RCC 7860 (cell line): Measurements from ENCODE around the gene SMARCD3.

Source experiments
- DNase-seq: peaks from one replicate; pipeline ENCODE4 v3.0.0-alpha.2; 2015; ENCODE audit warnings: low spot score
- FAIRE-seq: peaks from 2 replicates; lab custom pipeline; 2012; peaks lifted over from hg19 to GRCh38; lab: Jason Lieb, UNC

The SMARCD3 gene

DNA sequence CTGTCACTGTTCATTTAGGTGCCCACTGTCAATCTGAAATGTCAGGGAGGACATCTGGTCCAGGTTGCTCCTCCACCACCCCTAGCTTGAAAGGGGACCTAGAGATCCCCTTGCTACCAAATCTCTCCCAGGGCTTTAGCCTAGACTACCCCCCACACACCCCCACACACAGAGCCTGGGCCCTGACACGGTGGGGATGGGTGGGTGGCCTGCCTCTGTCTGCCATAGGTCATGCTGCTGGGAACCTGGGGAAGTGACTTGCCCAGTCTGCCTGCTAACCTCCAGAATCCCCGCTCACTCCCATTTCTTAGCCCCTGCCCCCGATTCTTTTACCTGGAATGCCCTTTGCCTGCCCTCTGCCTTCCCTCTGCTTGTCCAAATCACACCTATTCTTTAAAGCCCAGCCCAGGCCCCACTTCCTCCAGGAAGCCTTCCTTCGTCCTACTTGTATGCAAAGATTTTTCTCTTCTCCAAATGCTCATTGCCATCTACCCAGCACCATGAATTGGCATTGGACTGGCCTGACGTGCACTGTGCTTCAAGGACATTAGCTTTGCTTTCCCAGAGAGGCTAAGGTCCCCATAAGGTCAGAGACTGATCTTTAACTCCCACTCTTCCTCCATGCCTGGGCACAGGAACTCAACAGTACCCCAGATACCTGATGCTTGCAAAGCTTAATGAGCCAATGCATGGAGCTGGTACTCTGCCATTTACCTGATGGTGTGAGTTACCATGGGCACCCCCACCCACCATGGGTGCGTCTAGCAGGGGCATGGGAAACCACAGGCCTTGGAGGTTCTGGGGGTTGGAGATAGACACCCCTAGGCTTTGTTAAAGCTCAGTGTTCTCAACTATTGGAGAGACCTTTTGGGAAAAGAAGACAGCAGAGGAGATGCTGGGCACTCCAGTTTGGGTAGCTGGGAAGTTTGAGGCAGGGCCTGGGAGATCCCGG, 2.0 kb upstream of the SMARCD3 start:
- no peak for FAIRE-seq
- DNase-seq, result no peak

DNA sequence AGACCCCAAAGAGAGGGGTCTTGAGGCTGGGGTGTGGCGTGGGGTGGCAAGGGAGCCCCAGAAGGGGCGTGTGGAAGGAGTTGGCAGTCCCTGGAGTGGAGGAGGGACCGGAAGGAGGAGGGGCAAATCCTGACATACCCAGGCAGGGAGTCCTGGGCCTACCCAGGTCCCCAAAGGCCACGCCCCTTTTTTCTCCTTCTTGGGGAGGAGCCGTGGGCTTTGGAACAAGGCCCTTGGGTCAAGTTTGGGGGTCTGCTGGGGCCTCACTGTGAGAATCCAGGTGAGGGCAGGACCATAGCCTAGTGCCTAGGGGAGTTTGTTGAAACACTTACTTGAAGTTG, 1.2 kb upstream of the SMARCD3 start:
- DNase-seq (no peak), FAIRE-seq (no peak)

DNA sequence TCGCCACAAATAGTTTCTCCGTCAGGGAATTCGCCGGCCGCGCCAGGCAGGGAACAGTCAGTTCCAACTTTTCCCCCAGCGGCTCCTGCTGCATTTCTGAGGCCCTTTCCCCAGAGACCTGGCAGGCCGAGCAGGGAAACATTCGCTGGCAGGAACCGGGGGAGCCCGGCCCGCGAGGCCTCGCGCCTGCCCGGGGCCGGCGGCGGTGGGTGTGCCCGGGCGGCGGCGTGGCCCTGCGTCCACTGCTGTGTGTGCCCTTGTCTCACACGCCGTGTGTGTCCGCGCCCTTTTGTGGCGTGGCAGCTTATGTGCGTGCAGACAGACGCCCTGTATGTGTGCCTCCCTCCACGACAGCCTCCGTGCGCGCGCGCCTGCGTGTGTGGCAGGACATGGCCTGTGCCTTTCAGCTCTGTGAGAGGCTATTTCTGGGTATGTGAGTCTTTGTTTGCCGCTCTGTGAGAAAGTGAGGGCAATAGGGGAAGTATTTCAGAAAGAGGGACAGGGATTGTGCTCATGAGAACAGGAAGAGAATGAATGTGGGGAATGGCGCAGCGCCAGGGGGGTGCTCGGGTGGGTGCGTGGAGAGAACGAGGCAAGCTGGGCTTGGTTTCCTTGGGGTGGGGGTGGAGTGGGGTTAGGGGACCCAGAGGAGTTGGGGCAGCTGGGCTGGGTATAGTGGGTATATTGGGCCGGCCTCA, 689 bp upstream of the SMARCD3 start:
- DNase-seq (peak; percentile 36), FAIRE-seq (no peak)

DNA sequence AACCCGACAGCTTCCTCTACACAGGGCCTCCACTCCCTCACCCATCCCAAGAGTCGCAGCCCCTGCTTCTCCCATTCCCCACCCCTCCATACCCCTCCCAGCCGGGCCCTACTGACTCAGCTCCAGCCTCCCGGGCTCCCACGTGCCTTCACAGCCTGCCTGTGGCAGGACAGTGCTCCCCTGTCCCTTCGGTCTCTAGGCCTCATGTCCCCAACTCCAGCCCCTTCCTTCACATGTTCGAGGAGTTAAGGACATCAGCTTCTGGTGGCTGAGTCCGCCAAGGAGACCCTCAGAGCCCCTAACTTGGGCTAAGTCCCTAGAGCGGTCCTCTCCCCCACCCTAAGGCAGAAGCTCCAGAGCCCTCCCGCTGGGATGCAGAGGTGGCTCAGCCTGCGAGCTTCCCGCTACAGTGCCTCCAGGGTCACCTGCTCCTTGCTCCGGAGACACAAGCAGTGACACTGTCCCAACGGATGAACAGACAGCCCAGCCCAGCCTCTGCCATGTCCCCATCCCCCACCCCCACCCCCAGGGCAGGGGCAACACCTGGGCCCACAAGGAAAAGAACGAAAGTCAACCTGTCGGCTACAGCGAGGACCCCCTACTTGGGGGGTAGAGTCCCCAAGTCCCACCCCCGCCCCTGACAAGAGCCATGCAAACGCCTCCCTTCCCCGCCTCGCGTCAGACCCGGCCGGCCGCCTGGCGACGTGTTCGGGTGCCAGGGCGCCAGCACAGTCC, 716 bp downstream of the SMARCD3 start:
- DNase-seq, result peak; percentile 46
- no peak for FAIRE-seq

DNA sequence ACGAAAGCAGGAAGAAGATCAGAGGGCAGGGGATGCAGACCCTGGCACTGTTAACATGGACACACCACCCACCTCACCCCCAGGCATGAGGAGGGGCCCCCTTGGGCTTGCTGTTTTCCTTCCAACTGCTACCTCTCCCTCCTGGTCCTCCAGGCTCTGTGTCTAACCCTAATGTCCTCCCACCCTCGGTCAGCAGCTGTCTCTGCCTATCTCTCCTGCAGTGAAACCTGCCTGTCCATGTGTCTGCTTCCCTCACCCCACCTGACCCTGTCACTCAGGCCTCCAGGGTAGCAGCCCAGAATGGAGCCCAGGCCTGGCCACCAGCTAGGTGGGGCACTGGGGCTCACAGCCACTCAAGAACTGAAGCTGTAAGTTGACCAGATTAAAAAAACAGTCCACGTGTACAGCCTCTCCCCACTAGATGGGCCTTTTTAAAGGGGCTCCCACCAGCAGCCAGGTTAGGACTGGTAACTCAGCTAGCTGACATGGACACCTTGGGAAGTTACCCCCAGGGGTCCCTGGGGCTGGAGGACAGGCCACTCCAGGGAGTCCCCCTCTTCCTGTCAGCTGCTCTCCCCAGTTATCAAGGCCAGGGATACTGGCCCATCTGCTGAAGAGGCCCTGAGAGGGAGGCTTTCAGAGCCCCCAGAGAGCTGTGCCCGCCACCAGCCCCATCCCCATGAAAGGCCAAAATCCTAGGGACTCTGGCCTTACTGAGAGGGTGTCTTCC, 1.5 kb downstream of the SMARCD3 start:
- DNase-seq, result no peak

DNA sequence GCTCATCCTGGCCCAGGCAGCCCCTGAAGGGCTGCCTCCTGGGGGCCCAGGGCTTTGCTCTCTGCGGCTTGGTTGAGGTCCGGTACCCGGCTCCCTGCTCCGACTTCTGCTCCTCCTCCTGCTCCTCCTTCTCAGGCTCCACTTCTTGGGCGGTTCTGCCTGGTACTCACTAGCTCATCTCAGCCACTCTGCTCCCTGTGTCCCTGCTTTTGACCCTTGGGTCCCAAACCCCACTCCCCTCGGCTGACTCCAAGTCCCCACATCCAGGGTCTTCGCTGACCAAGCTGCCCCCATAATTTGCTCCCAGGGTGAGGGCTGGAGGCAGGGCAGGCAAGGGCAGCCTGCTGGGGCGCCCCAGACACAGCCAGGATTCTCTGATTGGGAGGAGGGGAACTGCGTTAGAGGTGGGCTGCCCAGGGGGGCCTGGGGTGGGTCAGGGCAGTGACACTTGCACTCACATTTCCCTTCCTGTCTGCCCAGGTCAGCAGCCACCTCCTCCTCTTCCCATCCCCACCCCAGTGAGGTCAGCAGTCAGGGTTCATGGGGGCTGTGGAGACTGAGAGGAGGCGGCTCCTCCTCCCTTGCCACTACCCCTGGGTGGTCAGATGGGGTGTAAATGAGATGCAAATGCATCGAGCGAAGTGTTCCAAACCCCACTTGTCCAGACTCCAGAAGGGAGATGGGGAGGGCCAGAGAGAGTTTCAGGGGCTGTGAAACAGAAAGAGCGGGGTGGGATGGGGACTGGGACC, 2.2 kb downstream of the SMARCD3 start:
- DNase-seq, result no peak
- FAIRE-seq, result no peak

More for the DNA sequence above, 1.5 kb downstream of the SMARCD3 start:
- FAIRE-seq, result no peak

DNA sequence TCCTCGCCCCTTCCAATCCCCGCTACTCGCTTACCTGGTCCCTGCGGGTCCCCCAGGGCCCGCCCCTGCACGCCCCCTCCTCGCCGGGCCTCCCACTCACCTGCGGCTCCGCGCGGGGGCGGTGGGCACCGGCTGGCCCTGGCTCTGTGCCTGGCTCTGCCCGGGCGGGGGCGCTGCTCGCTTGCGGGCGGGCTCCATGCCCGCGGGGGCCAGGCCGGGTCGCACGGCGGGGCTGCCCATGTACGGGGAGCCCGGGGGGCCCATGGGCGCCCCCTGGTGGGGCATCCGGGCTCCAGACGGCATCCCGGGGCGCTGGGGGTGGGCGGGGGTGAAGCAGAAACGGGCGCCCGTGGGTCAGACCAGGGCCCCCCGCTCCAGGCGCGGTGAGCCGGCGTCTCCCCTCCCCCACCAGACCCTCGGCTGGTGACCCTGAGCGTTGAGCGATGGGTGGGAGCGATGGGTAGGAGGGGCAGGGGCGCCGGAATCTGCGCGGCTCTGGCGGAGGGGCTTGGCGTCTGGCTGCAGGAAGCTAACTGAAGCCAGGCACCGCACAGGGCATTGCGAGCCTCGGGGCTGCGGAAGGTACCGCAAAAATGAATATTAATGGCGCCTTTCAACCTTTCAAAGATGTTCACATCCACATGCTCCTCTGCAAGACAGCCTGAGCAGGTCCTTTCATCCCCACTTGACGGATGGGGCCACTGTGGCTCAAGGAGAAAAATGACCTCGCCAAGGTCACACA, 3.0 kb downstream of the SMARCD3 start:
- FAIRE-seq, result no peak
- DNase-seq, result no peak

DNA sequence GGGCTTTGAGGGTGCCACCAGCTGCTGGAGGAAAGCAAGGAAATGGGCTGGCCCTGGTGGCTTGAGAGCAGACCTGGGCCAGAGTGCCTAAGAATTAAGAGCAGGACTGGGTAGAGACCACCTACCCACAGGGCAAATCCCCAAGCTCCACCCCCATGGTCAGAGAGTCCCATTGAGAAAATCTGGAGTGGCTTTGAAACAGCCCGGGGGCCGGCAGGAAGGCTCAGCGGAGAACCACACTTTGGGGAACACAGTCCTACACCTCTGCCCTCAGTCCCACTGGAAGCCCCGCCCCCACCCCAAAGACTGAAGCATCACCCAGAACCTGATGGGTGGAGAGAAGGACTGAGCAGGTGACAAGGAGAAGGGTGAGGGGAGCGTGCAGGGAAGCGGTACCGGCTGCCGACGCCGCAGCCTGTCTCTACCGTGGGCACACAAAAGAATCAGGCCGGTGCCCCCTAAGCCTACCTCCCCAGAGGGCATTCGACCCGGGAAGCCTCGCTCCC, 3.6 kb downstream of the SMARCD3 start:
- FAIRE-seq, result no peak

DNA sequence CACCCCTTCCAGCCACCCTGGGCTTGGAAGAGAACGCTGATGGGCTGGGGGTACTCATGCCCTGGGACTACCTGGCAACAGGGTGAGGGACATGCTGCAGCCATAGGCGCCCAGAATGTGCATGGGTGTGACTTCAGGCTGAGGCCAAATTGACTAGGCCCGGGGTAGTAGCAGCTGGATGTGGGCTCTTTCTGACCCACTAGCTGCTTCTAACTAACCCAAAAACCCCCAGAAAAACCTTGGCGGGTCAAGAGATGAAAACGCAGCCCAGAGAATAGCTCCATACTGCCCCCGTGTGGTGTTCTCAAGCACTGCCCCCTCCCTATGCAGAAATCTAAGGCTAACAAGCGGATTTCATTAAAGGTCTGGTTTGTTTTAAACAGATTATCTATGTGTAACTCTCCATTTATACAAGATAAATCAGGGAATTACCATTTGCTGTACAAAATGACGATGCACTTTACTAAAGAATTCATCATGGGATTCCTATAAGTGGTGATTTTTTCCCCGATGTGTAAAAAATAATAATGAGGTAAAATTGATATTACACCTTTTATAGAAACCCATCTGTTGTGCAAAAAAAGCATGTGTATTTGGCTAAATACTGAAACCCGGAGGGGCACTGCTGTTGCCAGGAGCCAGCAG, 4.2 kb downstream of the SMARCD3 start:
- no peak for DNase-seq
- FAIRE-seq, result peak; percentile 62

More for the DNA sequence above, 3.6 kb downstream of the SMARCD3 start:
- no peak for DNase-seq

DNA sequence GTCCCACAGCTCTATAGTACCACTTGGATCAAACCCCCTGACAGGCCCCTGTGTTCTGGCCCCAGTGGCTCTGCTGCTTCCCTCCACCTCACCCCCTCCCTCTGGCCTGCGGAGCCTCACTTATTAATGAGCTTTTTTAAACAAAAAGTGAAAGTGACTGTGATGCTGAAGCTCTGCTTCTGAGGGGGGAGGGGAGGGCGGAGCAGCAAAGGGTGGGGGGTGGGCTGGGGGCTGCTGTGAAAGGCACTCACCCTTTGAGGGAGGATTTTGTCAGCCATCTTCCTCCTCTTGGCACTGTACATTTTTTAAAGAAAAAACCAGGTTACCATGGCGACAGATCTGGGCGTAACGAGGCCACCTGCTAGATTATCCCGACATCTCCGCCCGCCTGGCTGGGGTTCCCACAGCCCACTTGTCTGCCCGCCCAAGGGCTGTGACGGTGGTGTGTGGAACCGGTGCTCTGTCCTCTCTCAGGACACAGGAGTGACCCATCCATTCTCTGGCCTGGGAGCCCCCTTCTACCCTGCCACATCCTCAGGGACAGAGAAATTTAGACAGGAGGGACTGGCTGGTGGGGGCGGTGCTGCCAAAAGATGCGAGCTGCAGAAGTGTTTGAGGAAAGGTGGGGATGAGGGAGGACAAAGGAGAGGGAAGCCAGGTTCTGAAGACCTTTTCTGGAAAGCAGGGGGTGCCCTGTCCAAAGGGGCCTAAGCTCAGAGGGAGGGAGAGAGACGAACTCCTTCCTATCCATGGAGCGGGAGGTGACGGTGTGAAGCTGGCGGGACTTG, 4.9 kb downstream of the SMARCD3 start:
- DNase-seq (no peak), FAIRE-seq (no peak)

DNA sequence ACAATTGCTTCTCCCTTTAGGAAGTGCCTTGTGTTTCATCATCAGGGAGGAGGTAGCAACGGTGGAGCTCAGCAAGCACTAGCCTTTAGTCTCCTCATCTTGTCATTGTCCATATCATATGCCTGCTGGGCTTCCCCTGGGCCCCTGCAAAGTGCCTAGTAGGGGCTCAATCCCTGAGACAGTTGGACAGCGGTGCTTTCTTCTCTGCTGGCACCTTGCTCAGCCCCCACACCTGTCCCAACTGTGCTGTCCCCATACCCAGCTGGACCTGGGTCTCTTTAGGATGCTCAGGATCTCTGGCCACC, 5.5 kb downstream of the SMARCD3 start:
- DNase-seq (no peak), FAIRE-seq (no peak)

DNA sequence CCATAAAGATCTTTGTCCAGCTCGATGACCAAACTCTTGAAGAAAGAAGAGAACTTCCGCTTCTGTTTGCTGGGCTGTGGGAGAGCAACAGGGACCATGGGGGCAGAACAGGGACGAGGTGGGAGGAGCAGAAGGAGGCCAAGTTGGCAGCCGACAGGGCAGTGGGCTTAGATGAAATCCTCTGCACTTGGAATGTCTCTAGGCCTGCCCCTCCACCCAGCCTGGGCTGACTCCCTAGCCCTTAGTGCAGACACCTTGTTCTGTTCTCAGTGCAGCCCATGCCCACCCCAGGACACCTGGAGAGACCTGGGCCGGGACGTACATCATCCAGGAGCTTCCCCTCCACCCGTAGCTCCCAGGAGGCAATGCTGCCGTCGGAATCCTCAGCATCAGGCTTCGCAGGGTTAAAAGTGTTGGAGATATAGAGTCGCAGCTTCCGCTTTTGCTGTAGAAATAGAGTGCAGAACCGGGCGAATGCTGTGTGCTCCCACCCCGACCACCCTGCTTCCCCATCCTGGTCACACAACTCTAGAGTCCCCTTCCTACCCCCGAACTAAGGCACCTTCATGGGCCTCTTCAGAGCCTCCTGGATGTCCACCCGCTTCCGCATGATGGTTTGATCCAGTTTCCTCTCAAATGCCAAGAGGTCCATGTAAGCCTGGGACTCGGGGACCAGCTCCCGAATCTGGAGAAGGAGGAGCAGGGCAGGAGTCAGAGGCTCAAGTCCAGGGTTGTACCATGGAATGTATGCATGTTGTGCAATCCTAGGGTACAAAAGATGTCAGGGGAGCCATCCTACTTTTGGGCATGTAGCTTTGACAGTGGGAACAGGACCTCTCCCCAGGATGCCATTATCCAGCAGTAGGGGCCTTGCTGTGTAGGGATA, 6.1 kb downstream of the SMARCD3 start:
- DNase-seq (no peak), FAIRE-seq (no peak)

DNA sequence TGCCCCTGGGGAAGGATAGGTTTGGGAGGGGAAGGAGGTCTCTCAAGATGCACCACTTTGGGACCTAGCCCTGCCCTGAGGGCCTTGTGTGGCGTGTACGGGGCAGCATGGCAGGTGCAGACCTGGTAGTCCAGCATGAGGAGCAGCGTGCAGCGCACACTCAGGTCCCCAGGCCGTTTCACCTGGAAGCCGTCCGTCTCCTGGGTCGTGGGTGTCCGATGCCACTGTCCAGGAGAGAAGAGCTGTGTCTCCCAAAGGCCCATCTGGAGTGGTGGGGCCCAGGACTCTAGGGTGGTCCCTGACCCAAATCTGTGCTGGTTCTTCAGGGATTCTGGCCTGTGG, 6.8 kb downstream of the SMARCD3 start:
- DNase-seq, result no peak
- FAIRE-seq, result no peak

DNA sequence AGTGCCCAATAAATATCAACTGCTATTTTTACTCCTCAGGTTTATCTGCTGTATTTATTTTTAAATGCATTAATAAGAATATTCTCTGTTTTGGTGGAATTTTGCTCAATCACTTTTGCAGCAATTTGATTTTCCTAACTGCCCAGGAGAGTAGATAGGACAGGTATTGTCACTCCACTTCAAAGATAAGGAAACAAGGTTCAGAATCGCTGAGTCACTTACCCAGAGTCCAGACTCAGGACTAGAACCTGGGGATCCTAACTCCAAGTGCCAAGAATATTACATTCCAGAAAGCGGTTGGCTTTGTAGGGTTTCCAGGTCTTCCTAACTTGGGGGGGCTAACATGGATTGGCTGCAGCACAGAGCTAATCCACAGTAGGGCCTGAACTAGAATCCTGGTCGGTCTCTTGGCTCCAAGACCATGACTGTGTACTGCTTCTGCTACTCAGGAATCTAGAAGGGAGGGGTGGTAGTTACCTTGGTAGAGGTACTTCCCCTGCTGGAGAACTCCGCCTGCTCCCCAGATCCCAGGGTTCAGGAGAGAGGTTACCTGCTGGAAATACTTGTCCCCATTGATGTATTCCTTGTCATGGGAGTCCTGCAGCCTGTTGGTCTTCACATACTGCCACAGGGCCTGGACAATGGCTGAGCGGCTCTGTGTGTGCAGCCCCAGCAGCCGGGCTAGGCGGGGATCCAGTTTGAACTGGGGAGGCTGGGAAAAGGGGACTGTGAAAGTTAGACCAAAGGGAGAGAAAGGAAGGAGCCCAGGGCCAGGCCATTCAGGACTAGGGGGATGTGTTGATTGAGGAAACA, 7.3 kb downstream of the SMARCD3 start:
- FAIRE-seq (no peak), DNase-seq (no peak)

DNA sequence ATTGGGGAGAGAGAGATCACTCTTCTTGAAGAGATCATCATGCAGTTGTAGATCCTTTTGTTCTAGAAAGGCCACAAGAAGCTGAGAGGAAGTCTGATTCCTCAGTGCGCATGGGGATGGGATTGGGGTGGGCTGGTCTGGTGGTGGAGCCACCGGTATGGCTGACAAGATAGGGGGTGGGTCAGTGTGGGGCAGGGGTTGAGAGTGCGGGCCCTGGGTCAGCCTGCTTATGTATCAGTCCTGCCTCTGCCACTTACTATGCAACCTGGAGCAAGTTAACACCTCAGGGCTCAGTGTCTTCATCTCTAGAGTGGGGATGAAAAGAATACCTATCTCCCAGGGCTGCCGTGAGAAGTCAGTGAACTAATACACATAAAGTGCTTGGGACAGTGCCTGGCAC, 8.0 kb downstream of the SMARCD3 start:
- FAIRE-seq, result no peak
- no peak for DNase-seq

DNA sequence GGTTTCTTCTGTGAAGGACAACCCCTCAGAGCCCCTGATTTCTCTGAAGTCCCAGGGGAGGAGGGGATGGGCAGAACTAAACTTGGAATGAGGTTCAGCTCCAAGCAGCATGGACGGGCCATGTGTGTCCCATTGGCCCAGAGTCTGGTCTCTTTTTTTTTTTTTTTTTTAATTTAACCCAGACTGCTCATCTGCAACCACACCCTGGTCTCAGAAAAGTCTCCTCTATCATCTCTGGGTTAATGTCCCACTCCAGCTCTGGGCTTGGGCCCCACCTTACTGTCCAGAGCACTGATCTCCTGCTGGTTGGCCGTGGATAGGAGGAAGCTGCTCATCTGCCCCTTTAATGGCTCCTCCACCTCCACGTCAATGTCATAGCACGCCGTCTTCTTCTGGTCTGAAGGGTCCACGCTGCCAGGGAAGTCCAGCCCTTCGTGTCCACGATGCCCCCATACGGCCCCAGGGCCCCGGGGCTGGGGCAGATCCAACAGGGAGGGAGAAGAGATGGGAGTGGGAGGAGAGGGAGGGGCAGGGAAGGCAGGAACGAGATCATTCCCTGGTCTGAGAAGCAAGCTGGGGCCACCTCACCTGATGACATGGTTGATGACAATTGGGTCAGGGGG, 8.5 kb downstream of the SMARCD3 start:
- FAIRE-seq (no peak), DNase-seq (no peak)
